OCI-M1 (cell line): ENCODE results near the gene HECTD2.
A peak's percentile ranks its signal among the peaks of the same experiment; 100 is the strongest.
"Not testable (repeated sequence)": the region's sequence is repeated elsewhere in the genome, so short reads cannot be mapped to it uniquely, and the experiment has no call there.

Source experiments
- DNase-seq: peaks from one replicate; lab custom pipeline; 2025; lab: John Stamatoyannopoulos, UW

The HECTD2 gene

GRCh38 chr10:91412354-91413087 lies 2.4 kb downstream of the HECTD2 start:
- DNase-seq = no peak

GRCh38 chr10:91415816-91416215 lies 5.7 kb downstream of the HECTD2 start:
- DNase-seq = no peak

GRCh38 chr10:91416339-91416855 lies 6.3 kb downstream of the HECTD2 start:
- no peak for DNase-seq

- no peak for DNase-seq
Observed at GRCh38 chr10:91418416-91418815, 8.3 kb downstream of the HECTD2 start.

GRCh38 chr10:91420868-91421267 lies 10.7 kb downstream of the HECTD2 start:
- peak; percentile 65 for DNase-seq

- no peak for DNase-seq
Observed at GRCh38 chr10:91422915-91423314, 12.8 kb downstream of the HECTD2 start.

GRCh38 chr10:91424016-91424415 lies 13.9 kb downstream of the HECTD2 start:
- no peak for DNase-seq

DNA sequence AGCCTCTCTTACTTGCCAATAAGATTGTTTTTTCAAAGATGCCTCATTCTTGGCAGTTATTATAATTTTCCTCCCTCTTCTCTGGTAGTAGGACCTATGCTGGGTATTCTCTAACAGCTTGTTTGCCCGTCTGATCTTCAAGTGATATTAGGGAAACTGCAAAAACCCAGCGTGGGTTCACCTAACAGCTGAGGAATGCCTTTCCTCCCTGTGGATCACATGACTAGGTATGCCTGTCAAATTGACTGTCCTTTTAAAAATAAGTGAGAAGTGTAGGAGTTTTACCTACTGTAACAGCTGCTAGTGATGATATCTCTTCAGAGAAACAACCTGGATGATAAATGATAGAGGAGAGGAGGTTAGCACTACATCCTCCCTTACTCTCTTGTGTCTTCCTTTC lies 22.0 kb downstream of the HECTD2 start:
- no peak for DNase-seq

- DNase-seq = no peak
Observed at GRCh38 chr10:91433620-91434019, 23.5 kb downstream of the HECTD2 start.

GRCh38 chr10:91434041-91434440 lies 23.9 kb downstream of the HECTD2 start:
- DNase-seq = no peak

GRCh38 chr10:91435241-91435640 lies 25.1 kb downstream of the HECTD2 start:
- no peak for DNase-seq

DNA sequence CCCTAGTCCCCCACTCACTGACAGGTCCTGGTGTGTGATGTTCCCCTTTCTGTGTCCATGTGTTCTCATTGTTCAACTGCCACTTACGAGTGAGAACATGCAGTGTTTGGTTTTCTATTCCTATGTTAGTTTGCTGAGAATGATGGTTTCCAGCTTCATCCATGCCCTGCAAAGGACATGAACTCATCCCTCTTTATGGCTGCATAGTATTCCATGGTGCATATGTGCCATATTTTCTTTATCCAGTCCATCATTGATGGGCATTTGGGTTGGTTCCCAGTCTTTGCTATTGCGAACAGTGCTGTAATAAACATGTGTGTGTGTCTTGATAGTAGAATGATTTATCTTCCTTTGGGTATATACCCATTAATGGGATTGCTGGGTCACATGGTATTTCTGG lies 28.1 kb downstream of the HECTD2 start:
- DNase-seq = not testable (repeated sequence)

GRCh38 chr10:91444211-91445182 lies 34.4 kb downstream of the HECTD2 start:
- DNase-seq = peak; percentile 35

GRCh38 chr10:91452063-91452462 lies 41.9 kb downstream of the HECTD2 start:
- DNase-seq = no peak

GRCh38 chr10:91453535-91453934 lies 43.4 kb downstream of the HECTD2 start:
- no peak for DNase-seq

- not testable (repeated sequence) for DNase-seq
Observed at GRCh38 chr10:91455135-91455534, 45.0 kb downstream of the HECTD2 start.

DNA sequence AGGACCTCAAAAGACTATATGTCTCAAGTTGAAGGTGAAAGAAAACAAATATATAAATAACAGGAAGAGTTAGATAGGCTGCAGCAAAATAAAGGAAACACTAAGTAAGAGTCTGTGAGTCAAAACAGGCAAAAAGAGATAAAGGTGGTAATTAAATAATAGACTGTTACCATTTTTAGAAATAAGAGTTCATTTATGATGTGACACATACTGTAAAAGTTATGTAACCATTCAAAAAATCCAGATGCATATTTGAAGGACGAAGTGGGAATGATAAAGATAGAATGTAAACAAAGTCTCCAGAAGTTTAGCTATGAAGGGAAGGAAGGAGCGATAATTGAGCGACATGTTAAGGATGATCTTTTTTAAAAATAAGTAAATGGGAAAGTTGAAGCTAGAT lies 50.5 kb downstream of the HECTD2 start:
- DNase-seq = no peak

DNA sequence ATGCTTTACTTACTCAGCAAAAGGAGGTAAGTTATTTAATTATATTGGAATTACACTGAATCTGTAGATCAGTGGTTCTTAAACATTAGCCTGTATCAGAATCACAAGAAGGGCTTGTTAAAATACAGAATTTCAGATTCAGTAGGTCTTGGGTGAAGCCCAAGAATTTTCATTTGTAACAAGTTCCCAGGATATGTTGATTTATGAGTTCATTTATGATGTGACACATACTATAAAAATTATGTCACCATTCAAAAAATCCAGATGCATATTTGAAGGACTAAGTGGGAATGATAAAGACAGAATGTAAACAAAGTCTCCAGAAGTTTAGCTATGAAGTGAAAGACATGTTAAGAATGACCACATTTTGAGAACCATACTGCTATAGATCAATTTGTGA lies 52.3 kb downstream of the HECTD2 start:
- DNase-seq = no peak

GRCh38 chr10:91464500-91464899 lies 54.4 kb downstream of the HECTD2 start:
- no peak for DNase-seq

GRCh38 chr10:91465261-91465660 lies 55.1 kb downstream of the HECTD2 start:
- no peak for DNase-seq

DNA sequence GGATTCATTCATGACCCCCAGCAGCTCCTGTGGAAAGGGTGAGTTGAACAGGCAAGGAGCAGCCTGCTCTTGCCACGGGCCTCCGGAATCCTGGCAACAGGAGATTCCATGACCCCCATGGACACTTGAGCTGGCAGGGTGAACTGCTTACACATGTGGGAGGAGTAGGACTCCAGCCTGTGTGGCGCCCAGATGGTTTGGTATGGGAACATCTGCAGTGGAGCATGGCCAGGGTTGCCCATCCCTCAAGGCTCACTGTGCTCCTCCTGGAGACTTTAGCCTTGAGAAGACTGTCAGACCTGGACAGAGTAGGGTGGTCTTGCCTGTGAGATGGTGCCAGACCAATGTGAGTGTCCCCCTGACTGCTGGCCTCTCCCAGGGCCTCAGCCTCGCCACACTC lies 57.0 kb downstream of the HECTD2 start:
- DNase-seq = no peak

- no peak for DNase-seq
Observed at GRCh38 chr10:91471602-91472001, 61.5 kb downstream of the HECTD2 start.

DNA sequence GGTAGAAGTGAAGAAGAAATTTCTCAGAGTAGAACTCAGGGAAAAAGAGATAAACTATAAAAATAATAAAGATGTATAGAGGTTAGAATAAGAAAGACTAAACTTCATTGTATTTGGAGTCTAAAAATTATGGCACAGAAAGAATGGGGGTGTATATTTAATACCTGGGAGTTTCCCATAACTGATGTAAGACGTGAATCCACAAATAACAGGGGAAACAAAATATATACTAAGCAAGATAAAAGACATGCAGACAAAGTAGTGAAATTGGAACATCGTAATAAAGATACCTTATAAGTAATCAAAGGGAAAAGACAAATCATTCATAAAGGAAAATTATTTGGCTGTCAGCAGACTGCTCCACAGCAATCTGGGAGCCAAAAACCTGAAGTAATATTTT lies 62.8 kb downstream of the HECTD2 start:
- DNase-seq = no peak
